Ovary (tissue), 9 donors: ENCODE data around the gene UNC5A. TPM values are rescaled to one million over a fixed set of nuclear protein-coding genes. Genes with fewer than 3 reads are reported as not detected.

Experiments used
- DNase-seq, 5 donors: peaks; one replicate each; pipeline ENCODE4 v3.0.0-alpha.2; 2019 to 2020
- H3K27ac ChIP-seq, 2 donors: fragments of 200-600 bp; one replicate each; pipeline versions ENCODE4 v1.5.1 to v1.8.0; 2019 to 2022
- H3K27me3 ChIP-seq: fragments of 200-600 bp; one replicate; pipeline ENCODE4 v1.8.0; 2022
- H3K36me3 ChIP-seq: fragments of 200-600 bp; sonication (generic); one replicate; pipeline ENCODE4 v1.5.1; 2019
- H3K4me1 ChIP-seq: one replicate; pipeline ENCODE4 v1.8.1; 2013; ENCODE audit warnings: mild to moderate bottlenecking, moderate library complexity; ENCODE audit not compliant: insufficient read depth
- H3K4me3 ChIP-seq: fragments of 200-600 bp; sonication (generic); one replicate; pipeline ENCODE4 v1.5.1; 2017
- H3K9me3 ChIP-seq, 2 donors: fragments of 200-600 bp in 1 of 2; sonication (generic) in 1 of 2; one replicate each; pipeline versions ENCODE4 v1.5.1 to v1.8.1; 2013 to 2019; ENCODE audit warnings: mild to moderate bottlenecking in 1 of 2, moderate library complexity in 1 of 2
- EP300 ChIP-seq: sonication (generic); formaldehyde crosslinking; IDR thresholded peaks from one replicate; pipeline ENCODE4 v1.6.1; 2017; ENCODE audit warnings: antibody characterized with exemption
- POLR2A ChIP-seq: fragments of 450-650 bp; IDR thresholded peaks from one replicate; pipeline ENCODE4 v1.6.1; 2017; ENCODE audit warnings: antibody characterized with exemption, mild to moderate bottlenecking, moderate library complexity
- WGBS, 3 donors: extraction: QIAGEN DNeasy Blood & Tissue Kit in 1 of 3; methylation state at CpG; one replicate each; pipeline versions ENCODE4 v1.1.5 to v1.1.7; 2013 to 2017; 5-methylcytosine and 5-hydroxymethylcytosine counted together
- intact Hi-C, 4 donors: fragments of 100-400 bp; cut with DNase I; formaldehyde crosslinking; loops; one replicate each; pipeline versions ENCODE4 v1.11.0 to v1.15.1; 2022 to 2023
- polyA plus RNA-seq, 2 donors: library from polyadenylated mRNA; stranded (reverse); fragments of 200-250 nt in 1 of 2; fragments of 350-450 nt in 1 of 2; fragmentation: Illumina TruSeq in 1 of 2; extraction: RNeasy Lipid Tissue Mini Kit (QIAGEN cat#74804) in 1 of 2; gene quantifications; one replicate each; pipeline ENCODE4 v1.2.3, GENCODE V29; 2013 to 2014
- total RNA-seq, 7 donors: library from RNA; depleted of rRNA in 2 of 7; stranded (reverse); fragments of >200 nt in 2 of 7; fragmentation: NEBNext Ultra II Directional in 3 of 7; extraction: Animal tissue kit (Norgen Biotek cat#: 25700) in 3 of 7; gene quantifications; one replicate each; pipeline versions ENCODE4 v1.1.0 to v1.2.4, GENCODE V29; 2016 to 2023
- TF ChIP-seq, protein P1 (sequence below), 3 donors: fragments of 450-650 bp in 2 of 3; fragments of 200-600 bp in 1 of 3; IDR thresholded peaks; one replicate each; pipeline versions ENCODE4 v1.5.1 to v1.8.0; 2016 to 2022; ENCODE audit warnings: antibody characterized with exemption in 3 of 3, mild to moderate bottlenecking in 1 of 3
- donor health status: DM: no; HTN: no; CAD: no; lungs with moderate emphysema.
- donor health status: DM: no; HTN: no; CAD: no.
- donor health status: Bipolar disorder and iron deficiency.
- donor health status: DM: yes; HTN: yes; CAD: no.
- donor health status: DM: no; HTN: no; CAD: no.
- donor health status: DM: yes; HTN: yes; CAD: no.

The UNC5A gene
- total and polyA plus RNA-seq, 9 donors, result 0.08 to 0.82 (median 0.26) TPM; not detected in 1

DNA sequence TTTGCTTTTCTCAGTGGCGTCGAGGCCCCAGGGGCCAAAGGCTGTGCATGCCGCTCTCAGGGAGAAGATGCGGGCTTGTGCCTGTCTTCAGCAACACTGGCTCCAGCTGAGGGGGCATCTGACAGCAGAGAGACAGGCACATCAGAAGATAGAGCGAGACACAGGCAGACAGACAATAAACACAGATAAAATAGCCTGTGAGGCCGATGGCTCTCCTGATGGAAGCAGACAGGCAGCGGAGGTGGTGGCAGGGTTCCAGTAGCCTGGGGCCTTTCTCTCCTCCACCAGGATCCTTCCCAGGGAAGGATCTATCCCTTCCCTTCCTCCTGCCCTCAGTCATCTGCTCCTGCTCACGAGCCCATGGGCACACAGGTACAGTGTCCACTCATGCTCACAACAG is 16.6 kb upstream of the UNC5A start:
- intact Hi-C loops, result no loop called here

DNA sequence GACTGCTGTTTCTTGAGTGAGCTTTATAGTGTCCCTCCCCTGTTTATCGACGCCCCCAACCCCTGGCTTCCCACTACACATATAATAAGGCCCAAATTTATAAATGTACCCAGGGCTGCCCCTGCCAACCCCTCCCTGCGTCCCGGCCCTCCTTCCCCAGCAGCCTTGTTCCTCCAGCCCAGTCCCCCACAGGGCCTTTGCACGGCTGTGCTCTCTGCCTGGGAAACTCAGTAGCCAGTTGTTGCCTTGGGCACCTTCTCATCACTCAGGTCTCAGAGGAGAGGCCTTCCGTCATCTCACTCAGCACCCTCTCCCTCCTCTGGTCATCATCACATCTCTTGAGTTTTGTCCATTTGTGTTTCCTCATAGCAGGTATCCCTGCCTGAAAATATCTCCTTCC is 15.8 kb upstream of the UNC5A start:
- WGBS, 3 donors, result 78 to 90% (median 90%) methylated on average over 6 of the region's 6 CpGs
- H3K4me3 ChIP-seq, result no peak overlapping the region
- TF ChIP-seq EP300, result no peak
- TF ChIP-seq POLR2A, result no peak
- TF ChIP-seq, protein P1, sequence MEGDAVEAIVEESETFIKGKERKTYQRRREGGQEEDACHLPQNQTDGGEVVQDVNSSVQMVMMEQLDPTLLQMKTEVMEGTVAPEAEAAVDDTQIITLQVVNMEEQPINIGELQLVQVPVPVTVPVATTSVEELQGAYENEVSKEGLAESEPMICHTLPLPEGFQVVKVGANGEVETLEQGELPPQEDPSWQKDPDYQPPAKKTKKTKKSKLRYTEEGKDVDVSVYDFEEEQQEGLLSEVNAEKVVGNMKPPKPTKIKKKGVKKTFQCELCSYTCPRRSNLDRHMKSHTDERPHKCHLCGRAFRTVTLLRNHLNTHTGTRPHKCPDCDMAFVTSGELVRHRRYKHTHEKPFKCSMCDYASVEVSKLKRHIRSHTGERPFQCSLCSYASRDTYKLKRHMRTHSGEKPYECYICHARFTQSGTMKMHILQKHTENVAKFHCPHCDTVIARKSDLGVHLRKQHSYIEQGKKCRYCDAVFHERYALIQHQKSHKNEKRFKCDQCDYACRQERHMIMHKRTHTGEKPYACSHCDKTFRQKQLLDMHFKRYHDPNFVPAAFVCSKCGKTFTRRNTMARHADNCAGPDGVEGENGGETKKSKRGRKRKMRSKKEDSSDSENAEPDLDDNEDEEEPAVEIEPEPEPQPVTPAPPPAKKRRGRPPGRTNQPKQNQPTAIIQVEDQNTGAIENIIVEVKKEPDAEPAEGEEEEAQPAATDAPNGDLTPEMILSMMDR (IDR thresholded peaks at IDR 0.05), result no peak
- H3K4me1 ChIP-seq, result no peaks in the 10 kb centered on the region
- no peaks in the 10 kb centered on the region for H3K9me3 ChIP-seq
- no peak for DNase-seq
- intact Hi-C loops, result no loop called here
- no peaks in the 10 kb centered on the region for H3K27me3 ChIP-seq
- no peaks in the 10 kb centered on the region for H3K36me3 ChIP-seq
- H3K27ac ChIP-seq, result no peak overlapping the region

More for the DNA sequence above, 16.6 kb upstream of the UNC5A start:
- H3K36me3 ChIP-seq, result no peaks in the 10 kb centered on the region
- H3K27me3 ChIP-seq, result no peaks in the 10 kb centered on the region
- TF ChIP-seq POLR2A (no peak), EP300 (no peak)
- TF ChIP-seq, protein P1 (IDR thresholded peaks at IDR 0.05), result no peak
- H3K27ac ChIP-seq, result no peak overlapping the region
- H3K4me3 ChIP-seq, result no peak overlapping the region
- WGBS, 3 donors, result 50 to 61% (median 51%) methylated on average over 8 of the region's 8 CpGs
- DNase-seq, result no peak
- no peaks in the 10 kb centered on the region for H3K4me1 ChIP-seq
- no peaks in the 10 kb centered on the region for H3K9me3 ChIP-seq

DNA sequence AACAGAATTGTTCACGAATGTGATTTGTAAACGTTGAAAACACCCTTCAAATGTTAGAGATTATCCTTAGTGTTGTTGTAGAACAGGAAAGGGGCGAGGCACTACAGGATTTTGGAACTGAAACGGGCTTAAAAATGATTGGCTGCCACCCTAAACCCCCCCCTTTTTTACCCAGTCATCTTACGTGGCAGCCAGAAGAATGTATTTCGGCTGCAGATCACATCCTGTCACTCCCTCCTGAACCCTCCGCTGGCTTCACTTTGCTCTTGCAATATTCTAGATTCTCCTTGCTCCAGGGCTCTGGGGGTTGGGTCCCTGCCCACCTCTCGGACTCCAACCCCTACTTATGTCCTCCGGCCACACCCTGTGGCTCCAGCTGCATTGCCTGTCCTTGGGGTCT is 13.9 kb upstream of the UNC5A start:
- no peaks in the 10 kb centered on the region for H3K4me1 ChIP-seq
- H3K27ac ChIP-seq, result no peak overlapping the region
- 26 to 36% (median 31%) methylated on average over 9 of the region's 9 CpGs for WGBS, 3 donors
- H3K9me3 ChIP-seq, result no peaks in the 10 kb centered on the region
- TF ChIP-seq EP300 (no peak), POLR2A (no peak)
- TF ChIP-seq, protein P1 (IDR thresholded peaks at IDR 0.05), result no peak
- no peak overlapping the region for H3K4me3 ChIP-seq
- no peaks in the 10 kb centered on the region for H3K27me3 ChIP-seq
- intact Hi-C loops, result no loop called here
- H3K36me3 ChIP-seq, result no peaks in the 10 kb centered on the region
- no peak for DNase-seq

DNA sequence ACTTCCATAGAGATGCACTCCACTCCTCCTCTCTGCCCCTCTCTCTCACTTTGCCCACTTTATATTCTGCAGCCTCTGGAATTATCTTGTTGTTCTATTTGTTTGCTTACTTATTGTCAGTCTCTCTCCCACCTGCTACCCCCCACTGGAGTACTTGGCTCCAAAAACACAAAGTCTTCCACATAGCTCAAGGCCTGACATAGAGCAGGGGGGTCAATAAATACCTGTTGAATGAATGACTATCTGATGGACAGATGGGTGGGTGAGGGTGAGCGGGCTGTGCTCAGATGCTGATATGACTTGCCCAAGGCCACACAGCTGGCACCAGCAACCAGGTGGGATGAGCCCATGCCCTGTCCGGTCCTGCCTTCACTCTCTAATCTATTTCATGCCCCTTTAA is 13.4 kb upstream of the UNC5A start:
- DNase-seq, result no peak
- H3K9me3 ChIP-seq, result no peaks in the 10 kb centered on the region
- no peak overlapping the region for H3K27ac ChIP-seq
- 32 to 64% (median 37%) methylated on average over 2 of the region's 2 CpGs for WGBS, 3 donors
- no peak overlapping the region for H3K4me3 ChIP-seq
- no peak for TF ChIP-seq POLR2A
- TF ChIP-seq EP300, result no peak
- TF ChIP-seq, protein P1 (IDR thresholded peaks at IDR 0.05), result no peak
- no peaks in the 10 kb centered on the region for H3K36me3 ChIP-seq
- H3K27me3 ChIP-seq, result no peaks in the 10 kb centered on the region
- intact Hi-C loops, result no loop called here
- H3K4me1 ChIP-seq, result no peaks in the 10 kb centered on the region
